Stomach (tissue), 4 donors: ENCODE data around the gene CUL4A.

Experiments used
- EP300 ChIP-seq: sonication (generic); formaldehyde crosslinking; IDR thresholded peaks from one replicate; pipeline ENCODE4 v1.6.1; 2017; ENCODE audit warnings: antibody characterized with exemption
- POLR2A ChIP-seq, 4 donors: fragments of 450-650 bp; IDR thresholded peaks; one replicate each; pipeline ENCODE4 v1.6.1; 2016; ENCODE audit warnings: antibody characterized with exemption in 4 of 4, control low read depth in 2 of 4, mild to moderate bottlenecking in 1 of 4, moderate library complexity in 1 of 4

DNA sequence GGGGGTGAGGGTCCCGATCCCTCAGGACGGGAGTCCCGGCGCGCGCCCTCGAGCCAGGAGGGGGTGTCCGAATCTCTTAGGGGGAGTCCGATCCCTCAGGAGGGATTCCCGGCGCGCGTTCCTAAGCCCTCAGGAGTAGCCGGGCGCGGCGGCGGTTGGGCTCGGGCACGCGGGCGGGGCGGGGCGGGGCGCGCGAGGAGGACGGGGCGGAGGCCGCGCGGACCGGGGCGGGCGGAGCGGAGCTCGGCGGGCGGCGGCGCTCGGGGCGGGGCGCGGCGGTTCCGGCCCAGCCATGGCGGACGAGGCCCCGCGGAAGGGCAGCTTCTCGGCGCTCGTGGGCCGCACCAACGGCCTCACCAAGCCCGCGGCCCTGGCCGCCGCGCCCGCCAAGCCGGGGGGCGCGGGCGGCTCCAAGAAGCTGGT lies at the start of gene CUL4A:
- TF ChIP-seq POLR2A (IDR thresholded peaks at IDR 0.05) (no peak), EP300 (no peak)
